ENCODE measurements around the gene KIF27.
"Not testable (repeated sequence)": the region's sequence is repeated elsewhere in the genome, so short reads cannot be mapped to it uniquely, and the experiment has no call there.

The KIF27 gene, protein sequence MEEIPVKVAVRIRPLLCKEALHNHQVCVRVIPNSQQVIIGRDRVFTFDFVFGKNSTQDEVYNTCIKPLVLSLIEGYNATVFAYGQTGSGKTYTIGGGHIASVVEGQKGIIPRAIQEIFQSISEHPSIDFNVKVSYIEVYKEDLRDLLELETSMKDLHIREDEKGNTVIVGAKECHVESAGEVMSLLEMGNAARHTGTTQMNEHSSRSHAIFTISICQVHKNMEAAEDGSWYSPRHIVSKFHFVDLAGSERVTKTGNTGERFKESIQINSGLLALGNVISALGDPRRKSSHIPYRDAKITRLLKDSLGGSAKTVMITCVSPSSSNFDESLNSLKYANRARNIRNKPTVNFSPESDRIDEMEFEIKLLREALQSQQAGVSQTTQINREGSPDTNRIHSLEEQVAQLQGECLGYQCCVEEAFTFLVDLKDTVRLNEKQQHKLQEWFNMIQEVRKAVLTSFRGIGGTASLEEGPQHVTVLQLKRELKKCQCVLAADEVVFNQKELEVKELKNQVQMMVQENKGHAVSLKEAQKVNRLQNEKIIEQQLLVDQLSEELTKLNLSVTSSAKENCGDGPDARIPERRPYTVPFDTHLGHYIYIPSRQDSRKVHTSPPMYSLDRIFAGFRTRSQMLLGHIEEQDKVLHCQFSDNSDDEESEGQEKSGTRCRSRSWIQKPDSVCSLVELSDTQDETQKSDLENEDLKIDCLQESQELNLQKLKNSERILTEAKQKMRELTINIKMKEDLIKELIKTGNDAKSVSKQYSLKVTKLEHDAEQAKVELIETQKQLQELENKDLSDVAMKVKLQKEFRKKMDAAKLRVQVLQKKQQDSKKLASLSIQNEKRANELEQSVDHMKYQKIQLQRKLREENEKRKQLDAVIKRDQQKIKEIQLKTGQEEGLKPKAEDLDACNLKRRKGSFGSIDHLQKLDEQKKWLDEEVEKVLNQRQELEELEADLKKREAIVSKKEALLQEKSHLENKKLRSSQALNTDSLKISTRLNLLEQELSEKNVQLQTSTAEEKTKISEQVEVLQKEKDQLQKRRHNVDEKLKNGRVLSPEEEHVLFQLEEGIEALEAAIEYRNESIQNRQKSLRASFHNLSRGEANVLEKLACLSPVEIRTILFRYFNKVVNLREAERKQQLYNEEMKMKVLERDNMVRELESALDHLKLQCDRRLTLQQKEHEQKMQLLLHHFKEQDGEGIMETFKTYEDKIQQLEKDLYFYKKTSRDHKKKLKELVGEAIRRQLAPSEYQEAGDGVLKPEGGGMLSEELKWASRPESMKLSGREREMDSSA (N-terminal part only)

DNA sequence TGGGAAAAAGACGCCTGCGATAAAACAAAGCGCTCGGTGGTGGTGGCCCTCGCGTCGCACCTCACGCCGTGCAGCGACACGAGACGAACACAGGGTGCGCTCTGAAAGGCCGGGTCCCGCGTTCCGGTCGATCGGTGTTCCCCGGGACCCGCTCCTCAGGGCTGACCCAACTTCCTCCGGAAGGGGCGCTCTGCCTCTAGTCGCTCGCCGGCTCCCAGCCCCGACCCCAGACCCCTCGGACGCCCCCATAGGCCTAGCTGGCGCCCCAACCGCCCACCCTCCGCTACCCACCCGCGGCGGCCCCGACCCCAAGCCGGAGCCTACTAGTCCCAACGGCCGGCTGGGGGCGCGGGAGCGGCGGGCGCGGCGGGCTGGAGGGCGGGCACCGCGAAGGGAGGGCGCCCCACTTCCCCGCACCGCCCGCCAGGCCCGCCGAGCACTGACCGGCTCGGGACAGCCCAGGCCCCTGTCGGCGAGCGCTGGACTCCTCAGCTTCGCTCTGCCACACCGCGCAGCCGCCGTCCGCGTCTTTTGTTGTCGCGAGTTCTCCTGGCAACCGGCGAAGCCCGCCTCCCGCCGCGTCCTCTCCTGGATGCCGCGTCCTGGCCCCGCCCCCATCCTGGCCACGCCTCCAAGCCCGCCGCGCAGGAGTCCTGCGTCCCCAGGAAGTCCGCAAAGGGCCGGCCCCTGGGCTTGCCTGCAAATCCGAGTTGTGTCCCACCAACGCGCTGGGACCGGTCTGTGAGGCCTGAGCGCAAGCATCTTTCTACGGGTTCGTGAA, at the start of gene KIF27:
KIF27 (minus strand) TSS at position 506 of the 781 bp plus-strand sequence. CDS start 5,841 bp downstream, outside the sequence.
- peak; percentile 93 to 98 for DNase-seq (ENCODE audit: low read depth in 2 of 2)

- DNase-seq (ENCODE audit: low read depth in 2 of 2), result no peak
Measured at GRCh38 chr9:83969602-83970001, 48.4 kb upstream of the KIF27 start.

- no peak for DNase-seq (ENCODE audit: low read depth in 2 of 2)
Measured at GRCh38 chr9:83967073-83967472, 45.8 kb upstream of the KIF27 start.

DNA sequence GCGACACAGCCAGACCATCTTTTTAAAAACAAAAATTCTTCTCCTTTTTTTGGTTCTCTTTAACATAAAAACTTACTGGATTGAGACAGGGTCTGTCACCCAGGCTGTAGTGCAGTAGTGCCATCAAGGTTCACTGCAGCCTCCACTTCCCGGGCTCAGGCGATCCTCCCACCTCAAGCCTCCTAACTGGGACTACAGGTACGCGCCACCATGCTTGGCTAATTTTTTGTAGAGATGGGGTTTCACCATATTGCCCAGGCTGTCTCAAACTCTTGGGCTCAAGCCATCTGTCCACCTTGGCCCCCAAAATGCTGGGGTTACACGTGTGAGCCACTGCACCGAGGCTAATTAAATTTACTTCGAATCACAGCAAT, 45.0 kb upstream of the KIF27 start:
- DNase-seq (ENCODE audit: low read depth in 2 of 2), result no peak

GRCh38 chr9:83965350-83966208, 44.3 kb upstream of the KIF27 start:
- no peak for DNase-seq (ENCODE audit: low read depth in 2 of 2)

- DNase-seq (ENCODE audit: low read depth in 2 of 2), result no peak
Measured at GRCh38 chr9:83964973-83965349, 43.7 kb upstream of the KIF27 start.

- no peak for DNase-seq (ENCODE audit: low read depth in 2 of 2)
Measured at GRCh38 chr9:83962165-83962564, 40.9 kb upstream of the KIF27 start.

DNA sequence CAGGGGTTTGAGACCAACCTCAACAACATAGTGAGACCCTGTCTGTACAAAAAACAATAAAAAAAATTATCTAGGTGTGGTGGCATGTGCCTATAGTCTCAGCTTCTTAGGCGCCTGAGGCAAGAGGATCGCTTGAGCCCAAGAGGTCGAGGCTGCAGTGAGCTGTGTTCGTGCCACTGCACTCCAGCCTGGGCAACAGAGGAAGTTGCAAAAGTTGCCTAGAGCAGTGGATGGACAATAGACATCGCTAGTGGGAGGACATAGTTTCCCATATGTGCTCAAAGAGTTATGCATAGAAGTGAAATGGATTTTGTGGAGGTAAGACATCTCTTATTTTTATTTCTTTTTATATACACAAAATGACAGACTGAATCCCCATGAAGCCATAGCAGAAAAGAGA, 39.8 kb upstream of the KIF27 start:
- DNase-seq (ENCODE audit: low read depth in 2 of 2), result no peak

GRCh38 chr9:83959061-83959460, 37.8 kb upstream of the KIF27 start:
- no peak for DNase-seq (ENCODE audit: low read depth in 2 of 2)

DNA sequence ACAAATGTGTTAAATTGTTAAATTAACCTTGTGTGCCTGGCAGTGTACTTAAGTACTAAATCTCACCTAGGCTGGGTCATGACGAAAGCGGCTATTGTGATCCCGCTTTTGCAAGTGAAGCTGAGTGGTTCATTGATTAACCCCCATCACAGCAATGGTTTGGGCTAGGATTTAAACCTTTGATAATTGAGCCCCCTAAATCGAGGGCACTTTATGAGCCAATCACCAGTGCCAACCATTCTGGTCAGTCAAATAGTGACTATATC, 35.9 kb upstream of the KIF27 start:
- no peak for DNase-seq (ENCODE audit: low read depth in 2 of 2)

DNA sequence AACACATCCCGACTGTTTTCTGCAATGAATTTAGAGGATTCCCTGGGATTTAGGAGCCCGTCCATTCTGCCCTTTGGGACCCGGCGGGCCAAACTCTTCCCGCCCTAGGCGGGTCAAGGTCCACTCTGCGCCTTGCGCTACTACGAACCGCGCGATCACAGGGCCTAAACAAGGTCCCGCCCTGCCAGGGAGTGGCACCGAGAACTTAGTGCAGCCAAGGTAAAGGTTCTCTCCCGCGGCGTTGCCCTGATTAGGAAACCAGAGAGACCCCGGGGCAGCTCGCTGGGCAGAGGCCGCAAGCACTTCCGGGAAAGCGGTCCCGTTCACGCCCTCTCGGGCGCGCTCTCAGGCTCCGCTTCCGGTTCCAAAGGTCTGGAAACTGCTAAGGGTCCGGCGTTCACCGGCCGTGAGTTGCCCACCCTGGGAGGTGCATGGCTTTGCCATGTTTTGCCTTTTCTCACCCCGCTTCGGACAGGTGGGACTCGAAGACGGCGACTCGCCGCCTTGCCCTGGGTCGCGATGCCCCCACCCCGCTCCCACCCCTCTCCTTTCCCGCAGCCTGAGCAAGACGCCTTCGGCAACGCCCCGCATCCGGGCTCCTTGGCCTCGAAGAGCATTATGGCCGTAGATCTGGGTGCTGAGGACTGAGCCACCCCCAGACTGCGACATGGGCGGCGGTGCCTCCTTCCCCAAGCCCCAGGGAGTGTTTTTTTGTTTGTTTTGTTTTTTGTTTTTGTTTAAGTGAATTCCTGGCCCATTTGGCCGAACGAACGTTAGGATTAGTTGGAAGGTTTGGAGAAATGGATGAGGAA, 35.4 kb upstream of the KIF27 start:
- peak; percentile 47 to 61 for DNase-seq (ENCODE audit: low read depth in 2 of 2)

DNA sequence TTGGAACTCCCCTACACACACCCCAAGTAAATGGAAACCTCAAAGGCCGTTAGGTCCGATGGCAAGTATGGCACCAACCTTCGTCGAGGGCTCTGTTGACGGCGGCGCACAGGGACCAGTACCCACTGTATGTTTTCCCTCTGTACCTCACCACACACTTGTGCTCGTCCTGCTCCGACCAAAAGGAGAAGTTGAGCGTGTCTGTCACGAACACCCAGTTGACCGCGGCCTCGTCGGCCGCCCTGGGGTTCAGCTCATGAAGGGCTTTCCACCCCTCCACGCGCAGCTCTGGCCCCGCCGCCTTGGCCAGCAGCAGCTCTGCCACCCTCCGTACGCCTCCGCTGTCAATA, 34.8 kb upstream of the KIF27 start:
- DNase-seq (ENCODE audit: low read depth in 2 of 2), result peak in 1 of 2 experiments; percentile 17

GRCh38 chr9:83948096-83948495, 26.9 kb upstream of the KIF27 start:
- not testable (repeated sequence) for DNase-seq (ENCODE audit: low read depth in 2 of 2)

GRCh38 chr9:83940590-83941303, 19.5 kb upstream of the KIF27 start:
- no peak for DNase-seq (ENCODE audit: low read depth in 2 of 2)

- DNase-seq (ENCODE audit: low read depth in 2 of 2), result no peak
Measured at GRCh38 chr9:83937861-83938455, 16.7 kb upstream of the KIF27 start.

DNA sequence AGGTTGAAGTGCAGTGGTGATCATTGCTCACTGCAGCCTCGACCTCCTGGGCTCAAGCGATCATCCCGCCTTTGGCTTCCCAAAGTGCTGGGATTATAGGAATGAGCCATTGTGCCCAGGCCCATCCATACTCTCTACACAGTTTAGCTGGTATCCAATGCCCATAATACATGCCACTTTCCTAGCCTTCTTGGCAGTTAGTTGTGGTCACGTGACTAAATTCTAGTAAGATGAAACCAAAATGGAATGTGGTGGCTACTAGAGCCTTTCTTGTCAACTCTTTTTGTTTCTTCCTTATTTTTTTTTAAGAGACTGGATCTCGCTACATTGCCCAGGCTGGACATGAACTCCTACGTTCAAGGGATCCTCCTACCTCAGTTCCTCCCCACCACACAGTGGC, 15.3 kb upstream of the KIF27 start:
- no peak for DNase-seq (ENCODE audit: low read depth in 2 of 2)

DNA sequence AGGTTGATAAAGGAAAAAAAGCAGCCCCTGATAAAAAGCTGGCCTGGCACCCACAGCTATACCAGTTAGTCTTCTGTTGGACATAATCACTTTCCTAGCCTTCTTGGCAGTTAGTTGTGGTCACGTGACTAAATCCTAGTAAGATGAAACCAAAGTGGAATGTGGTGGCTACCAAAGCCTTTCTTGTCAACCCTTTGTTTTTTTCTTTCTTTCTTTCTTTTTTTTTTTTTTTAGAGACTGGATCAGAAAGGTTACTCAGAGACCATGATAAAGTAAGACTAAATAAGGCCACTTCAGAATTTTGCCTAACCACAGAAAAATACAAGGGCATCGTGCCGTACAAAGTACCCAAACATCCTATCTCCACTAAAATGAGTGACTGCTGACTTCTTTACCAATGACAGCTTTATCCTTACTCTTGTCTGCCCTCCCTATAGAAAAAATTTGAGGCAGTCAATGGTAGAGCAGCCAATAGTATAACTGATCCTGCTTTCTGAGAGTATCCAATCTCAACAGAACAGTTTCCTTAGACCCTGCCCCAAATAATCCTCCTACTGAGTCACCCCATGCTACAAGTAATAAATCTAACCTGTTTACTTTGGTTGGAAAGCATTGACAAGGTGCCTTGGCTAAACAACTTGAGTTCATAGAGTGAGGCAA, 14.2 kb upstream of the KIF27 start:
- DNase-seq (ENCODE audit: low read depth in 2 of 2), result no peak

DNA sequence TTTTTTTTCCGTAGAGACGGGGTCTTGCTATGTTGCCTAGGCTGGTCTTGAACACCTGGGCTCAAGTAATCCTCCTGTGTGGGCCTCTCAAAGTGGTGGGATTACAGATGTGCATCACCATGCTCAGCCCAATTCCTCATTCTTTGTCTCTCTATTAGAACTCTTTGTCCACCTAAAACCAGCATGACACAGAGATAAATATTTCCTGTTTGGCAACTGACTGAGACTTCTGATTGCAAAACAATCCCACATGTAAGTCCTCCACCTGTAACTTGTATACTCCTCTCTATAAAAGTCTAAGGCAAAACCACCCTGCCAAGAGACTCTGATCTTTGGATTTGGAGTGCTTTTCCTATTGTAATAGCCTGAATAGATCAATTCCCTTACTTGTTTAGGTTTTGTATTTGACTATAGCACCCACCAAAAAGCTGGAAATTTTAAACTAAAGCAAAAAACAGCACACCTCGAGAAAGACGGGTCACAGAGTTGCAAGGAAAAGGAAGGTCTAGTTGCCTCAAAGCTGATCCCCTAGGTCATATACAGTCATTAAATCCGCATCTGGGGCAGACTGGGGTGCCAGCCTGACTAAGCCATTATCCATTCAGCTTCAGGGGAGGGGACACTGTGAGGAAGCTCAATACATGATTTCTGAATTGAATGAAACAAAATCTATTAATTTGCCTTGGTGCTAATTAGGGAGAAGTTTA, 13.5 kb upstream of the KIF27 start:
- no peak for DNase-seq (ENCODE audit: low read depth in 2 of 2)

Data from stimulated activated CD4-positive, alpha-beta T cell treated with anti-CD3 and anti-CD28 coated beads, Interleukin-12 subunit alpha, Interleukin-12 subunit beta, amount 100 ng/mL, for 24 hours (primary cell).